Measurements from ENCODE around the gene ARRB1.

GRCh38 chr11:75333022-75333806, 18.2 kb downstream of the ARRB1 start:
- TF ChIP-seq, protein P1, sequence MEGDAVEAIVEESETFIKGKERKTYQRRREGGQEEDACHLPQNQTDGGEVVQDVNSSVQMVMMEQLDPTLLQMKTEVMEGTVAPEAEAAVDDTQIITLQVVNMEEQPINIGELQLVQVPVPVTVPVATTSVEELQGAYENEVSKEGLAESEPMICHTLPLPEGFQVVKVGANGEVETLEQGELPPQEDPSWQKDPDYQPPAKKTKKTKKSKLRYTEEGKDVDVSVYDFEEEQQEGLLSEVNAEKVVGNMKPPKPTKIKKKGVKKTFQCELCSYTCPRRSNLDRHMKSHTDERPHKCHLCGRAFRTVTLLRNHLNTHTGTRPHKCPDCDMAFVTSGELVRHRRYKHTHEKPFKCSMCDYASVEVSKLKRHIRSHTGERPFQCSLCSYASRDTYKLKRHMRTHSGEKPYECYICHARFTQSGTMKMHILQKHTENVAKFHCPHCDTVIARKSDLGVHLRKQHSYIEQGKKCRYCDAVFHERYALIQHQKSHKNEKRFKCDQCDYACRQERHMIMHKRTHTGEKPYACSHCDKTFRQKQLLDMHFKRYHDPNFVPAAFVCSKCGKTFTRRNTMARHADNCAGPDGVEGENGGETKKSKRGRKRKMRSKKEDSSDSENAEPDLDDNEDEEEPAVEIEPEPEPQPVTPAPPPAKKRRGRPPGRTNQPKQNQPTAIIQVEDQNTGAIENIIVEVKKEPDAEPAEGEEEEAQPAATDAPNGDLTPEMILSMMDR (IDR thresholded peaks at IDR 0.05), result no peak
- no peak for TF ChIP-seq E2F4 (CRISPR knock-in tag; IDR thresholded peaks at IDR 0.05; ENCODE audit: borderline replicate concordance, low read depth)
- no peak for TF ChIP-seq CBFB (CRISPR knock-in tag; IDR thresholded peaks at IDR 0.05; ENCODE audit: low read depth)
- TF ChIP-seq NFE2L1 (CRISPR knock-in tag; IDR thresholded peaks at IDR 0.05), result no peak
- TF ChIP-seq AFF4 (CRISPR knock-in tag; IDR thresholded peaks at IDR 0.05; ENCODE audit: borderline replicate concordance), result no peak
- no peak for TF ChIP-seq NFATC4 (CRISPR knock-in tag; IDR thresholded peaks at IDR 0.05)
- no peak for TF ChIP-seq CREB1 (CRISPR knock-in tag; IDR thresholded peaks at IDR 0.05)
- TF ChIP-seq MXD4 (CRISPR knock-in tag; IDR thresholded peaks at IDR 0.05; ENCODE audit: borderline replicate concordance), result no peak
- no peak for TF ChIP-seq SMAD3 (CRISPR knock-in tag; IDR thresholded peaks at IDR 0.05; ENCODE audit: borderline replicate concordance)
- TF ChIP-seq, protein P2, sequence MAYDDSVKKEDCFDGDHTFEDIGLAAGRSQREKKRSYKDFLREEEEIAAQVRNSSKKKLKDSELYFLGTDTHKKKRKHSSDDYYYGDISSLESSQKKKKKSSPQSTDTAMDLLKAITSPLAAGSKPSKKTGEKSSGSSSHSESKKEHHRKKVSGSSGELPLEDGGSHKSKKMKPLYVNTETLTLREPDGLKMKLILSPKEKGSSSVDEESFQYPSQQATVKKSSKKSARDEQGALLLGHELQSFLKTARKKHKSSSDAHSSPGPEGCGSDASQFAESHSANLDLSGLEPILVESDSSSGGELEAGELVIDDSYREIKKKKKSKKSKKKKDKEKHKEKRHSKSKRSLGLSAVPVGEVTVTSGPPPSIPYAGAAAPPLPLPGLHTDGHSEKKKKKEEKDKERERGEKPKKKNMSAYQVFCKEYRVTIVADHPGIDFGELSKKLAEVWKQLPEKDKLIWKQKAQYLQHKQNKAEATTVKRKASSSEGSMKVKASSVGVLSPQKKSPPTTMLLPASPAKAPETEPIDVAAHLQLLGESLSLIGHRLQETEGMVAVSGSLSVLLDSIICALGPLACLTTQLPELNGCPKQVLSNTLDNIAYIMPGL (CRISPR knock-in tag; IDR thresholded peaks at IDR 0.05), result no peak
- no peak for TF ChIP-seq TEAD4 (CRISPR knock-in tag; IDR thresholded peaks at IDR 0.05)
- no peak for TF ChIP-seq JUN (CRISPR knock-in tag; IDR thresholded peaks at IDR 0.05)
- no peak for TF ChIP-seq E2F5 (CRISPR knock-in tag; IDR thresholded peaks at IDR 0.05)
- no peak for TF ChIP-seq PRRX2 (CRISPR knock-in tag; IDR thresholded peaks at IDR 0.05)
